GM23248 (cell line): ENCODE data around the gene CACNA1C.

Experiments
- EZH2 ChIP-seq: fragments of 200-600 bp; sonication (generic); IDR thresholded peaks from 2 replicates; pipeline ENCODE4 v1.6.1; 2018; ENCODE audit warnings: antibody characterized with exemption, mild to moderate bottlenecking; ENCODE audit not compliant: insufficient read depth, poor library complexity, severe bottlenecking
- EZH2phosphoT487 ChIP-seq: fragments of 200-600 bp; sonication (generic); IDR thresholded peaks from 2 replicates; pipeline ENCODE4 v1.6.1; 2018; ENCODE audit warnings: antibody characterized with exemption, moderate library complexity, mild to moderate bottlenecking, low read depth; ENCODE audit not compliant: insufficient read depth

DNA sequence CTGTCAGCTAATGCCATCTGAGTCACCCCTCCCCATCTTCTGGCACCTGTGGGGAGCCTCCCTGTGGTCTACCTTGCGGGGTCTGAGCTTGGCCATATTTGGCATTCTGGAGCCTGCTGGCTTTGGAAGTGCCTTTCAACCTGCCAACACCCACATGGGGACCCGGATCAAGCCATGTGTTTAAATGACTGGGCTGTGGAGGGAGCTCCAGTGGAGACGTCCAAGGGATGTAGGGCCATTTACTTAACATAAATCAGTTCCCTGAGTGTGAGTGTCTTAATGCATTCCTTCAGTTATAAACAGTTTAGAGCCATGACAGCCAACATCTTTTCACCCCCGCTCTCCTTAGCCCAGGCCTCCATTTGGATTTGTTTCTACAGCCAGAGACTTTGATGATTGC lies 22.0 kb downstream of the CACNA1C start:
- no peak for TF ChIP-seq EZH2phosphoT487
- no peak for TF ChIP-seq EZH2
